HG03103 (cell line): ENCODE measurements around the gene RNF144A.

ENCODE experiments used
- ATAC-seq: cut with Tn5 transposase; IDR thresholded peaks from one replicate; pipeline ENCODE4 v1.9.1; 2021; ENCODE audit warnings: low read depth; ENCODE audit not compliant: unreplicated experiment

RNF144A gene

GRCh38 chr2:6945087-6945813 is 28.0 kb downstream of the RNF144A start:
- ATAC-seq = peak; percentile 97

DNA sequence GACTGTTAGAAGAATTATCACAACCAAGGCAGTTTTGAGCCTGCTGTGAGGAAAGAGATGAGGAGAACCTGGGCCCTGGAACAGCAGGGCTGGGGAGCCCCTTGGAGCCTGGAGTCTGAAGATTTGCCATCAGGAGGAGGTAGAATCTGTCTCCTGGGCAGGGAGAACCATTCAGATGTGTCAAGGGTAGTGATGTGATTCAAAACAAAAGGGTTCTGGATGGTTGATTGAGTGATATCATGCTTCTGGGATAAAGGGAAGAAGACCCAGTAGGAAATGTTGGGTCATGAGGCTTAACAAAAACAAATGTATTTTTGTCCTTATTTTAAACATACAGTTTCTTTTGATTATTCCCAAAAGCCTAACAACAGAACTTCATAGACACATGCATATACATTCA is 28.6 kb downstream of the RNF144A start:
- no peak for ATAC-seq

DNA sequence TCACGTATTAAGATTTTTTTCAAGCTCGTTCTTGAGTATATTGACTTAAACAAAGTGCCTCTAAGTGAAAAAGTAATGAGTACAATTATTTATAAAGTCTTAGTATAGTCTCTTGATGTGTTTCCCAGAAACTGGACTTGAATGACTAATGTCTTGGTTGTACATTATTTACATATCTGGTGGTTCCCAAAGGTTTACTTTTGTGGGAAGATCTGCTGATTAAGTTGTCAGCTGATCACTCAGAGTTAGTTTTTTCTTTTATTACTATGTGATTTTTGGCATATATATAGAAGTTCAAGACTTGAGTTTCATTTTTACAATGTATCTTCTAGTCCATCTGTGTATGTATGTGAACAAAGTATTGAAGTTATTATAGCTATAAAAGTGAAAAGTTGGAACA is 29.5 kb downstream of the RNF144A start:
- ATAC-seq = no peak

- ATAC-seq = no peak
Measured at GRCh38 chr2:6947929-6948676, 30.9 kb downstream of the RNF144A start.

- ATAC-seq = no peak
Measured at GRCh38 chr2:6948677-6949351, 31.6 kb downstream of the RNF144A start.

GRCh38 chr2:6951046-6951445 is 33.8 kb downstream of the RNF144A start:
- ATAC-seq = no peak

- no peak for ATAC-seq
Measured at GRCh38 chr2:6952101-6952500, 34.9 kb downstream of the RNF144A start.

DNA sequence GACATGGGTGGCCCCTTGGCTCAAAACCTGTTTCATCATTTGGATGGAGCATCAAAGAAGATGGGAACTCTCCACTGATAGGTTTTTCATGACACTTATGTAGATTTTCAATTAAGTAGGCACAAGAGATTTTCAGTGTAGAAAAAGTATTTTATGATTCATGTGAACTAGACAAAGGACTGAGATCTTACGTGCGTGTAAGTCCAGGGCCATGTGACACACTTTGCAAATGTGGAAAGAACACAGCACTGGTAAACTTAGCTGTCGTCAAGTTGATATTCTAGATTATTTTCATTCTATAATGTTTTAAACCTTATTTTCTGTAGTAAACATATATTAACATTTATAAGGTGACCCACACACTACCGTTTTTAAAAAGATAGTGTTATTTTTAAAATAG is 37.4 kb downstream of the RNF144A start:
- no peak for ATAC-seq

GRCh38 chr2:6955511-6956136 is 38.4 kb downstream of the RNF144A start:
- no peak for ATAC-seq

- ATAC-seq = no peak
Measured at GRCh38 chr2:6956566-6956965, 39.4 kb downstream of the RNF144A start.

- no peak for ATAC-seq
Measured at GRCh38 chr2:6957031-6957714, 40.0 kb downstream of the RNF144A start.

DNA sequence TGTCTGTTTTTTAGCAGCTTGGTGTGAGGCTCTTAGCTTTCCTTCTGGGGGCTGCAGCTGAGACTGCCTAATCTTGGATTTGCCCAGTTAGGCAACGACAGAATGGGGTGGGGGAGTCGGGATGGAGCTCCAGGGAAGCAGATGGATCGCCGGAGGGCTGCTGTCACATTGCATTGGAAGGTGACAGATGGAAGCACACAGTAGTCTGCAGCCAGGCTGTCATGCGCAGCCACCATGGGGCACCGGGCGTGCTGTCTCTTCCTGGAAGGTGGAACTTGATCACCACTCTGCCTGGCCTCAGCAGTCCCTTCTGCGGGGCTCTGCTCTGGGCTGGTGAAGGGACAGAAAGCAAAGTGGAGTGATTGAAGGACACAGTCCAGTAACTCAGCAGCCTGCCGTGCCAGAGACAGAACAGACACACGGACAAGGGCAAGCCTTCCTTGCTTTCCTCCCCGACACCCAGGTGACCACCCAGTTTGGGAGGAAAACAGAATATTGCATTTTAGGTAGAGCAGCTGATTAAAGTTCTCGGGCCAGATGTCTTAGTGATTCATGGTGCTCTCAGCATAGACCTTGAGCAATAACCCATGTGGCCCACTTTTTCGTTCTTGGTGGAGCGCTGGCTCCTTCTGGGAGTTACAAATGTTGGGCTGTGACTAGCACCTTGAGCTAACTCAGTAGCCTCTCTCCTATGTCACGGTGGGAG is 40.9 kb downstream of the RNF144A start:
- ATAC-seq = no peak

- ATAC-seq = no peak
Measured at GRCh38 chr2:6958616-6959235, 41.5 kb downstream of the RNF144A start.

- no peak for ATAC-seq
Measured at GRCh38 chr2:6959751-6960150, 42.5 kb downstream of the RNF144A start.

GRCh38 chr2:6960659-6961058 is 43.4 kb downstream of the RNF144A start:
- no peak for ATAC-seq

DNA sequence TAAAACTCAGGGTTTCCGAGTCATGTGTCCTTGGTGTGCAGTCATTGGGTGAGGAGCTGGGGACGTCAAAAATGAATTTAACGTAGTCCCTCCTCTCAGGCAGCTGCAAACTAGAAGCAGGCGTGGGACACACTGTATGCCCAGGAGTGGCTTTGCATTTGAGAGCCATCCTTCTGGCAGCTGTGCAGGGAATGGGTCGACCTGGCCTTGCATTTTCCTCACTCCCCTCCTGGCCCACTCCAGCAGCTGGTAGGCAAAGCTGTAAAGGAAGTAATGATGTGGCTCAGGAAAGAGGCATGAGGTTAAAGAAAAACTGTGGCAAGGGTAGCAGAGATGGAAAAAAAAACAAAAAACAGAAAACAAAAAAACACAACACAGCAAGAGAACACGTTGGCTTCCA is 46.5 kb downstream of the RNF144A start:
- no peak for ATAC-seq

- no peak for ATAC-seq
Measured at GRCh38 chr2:6965071-6965795, 48.0 kb downstream of the RNF144A start.

DNA sequence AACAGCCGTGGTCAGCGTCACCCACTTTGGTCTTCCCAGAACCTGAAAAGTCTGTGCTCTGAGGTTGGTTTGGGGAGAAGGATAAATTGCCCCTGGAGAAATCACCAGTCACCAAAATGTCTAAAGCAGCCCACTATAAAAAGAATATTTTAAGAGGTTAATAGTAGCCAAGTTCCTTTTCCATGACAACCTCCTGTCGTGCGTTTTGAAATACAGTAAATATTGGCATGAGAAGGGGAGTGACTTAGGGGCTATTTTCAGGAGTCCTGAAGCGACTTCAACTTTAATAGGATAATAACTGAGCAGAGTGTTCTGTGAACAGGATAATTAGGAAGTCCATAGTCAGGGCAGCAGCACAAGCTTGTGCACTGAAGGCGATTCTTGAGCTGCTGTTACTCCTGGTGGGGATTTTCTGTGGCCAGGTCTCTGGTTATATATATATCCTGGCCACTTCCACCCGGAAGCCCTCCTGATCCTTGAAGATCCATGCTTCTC is 49.3 kb downstream of the RNF144A start:
- no peak for ATAC-seq

DNA sequence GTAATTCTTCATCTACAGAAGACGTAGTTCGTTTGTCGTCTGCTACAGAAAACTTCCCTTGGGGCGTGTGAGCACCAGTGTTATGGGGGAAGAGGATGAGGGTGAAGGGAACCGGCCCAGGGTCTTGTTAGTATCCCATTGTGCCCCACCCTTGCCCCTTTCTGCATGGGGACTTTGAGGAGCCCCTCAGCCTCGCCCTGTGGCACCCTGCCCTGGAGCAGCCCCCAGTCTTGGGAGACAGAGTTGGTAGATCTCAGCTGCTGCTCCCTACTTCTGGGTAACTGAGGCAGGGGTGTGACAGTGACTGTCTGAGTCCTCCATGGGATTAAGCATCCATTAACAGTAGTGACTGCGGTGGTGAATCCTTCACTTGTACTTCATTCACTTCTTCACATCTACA is 50.1 kb downstream of the RNF144A start:
- no peak for ATAC-seq
